ENCODE measurements around the gene WDR33. TPM values are rescaled to one million over a fixed set of nuclear protein-coding genes. Genes with fewer than 3 reads are reported as not detected.

WDR33 gene
- total and polyA plus RNA-seq, 2 of the 4 experiments (the other 2 are of a cell fraction): 19.6 to 41.2 TPM

DNA sequence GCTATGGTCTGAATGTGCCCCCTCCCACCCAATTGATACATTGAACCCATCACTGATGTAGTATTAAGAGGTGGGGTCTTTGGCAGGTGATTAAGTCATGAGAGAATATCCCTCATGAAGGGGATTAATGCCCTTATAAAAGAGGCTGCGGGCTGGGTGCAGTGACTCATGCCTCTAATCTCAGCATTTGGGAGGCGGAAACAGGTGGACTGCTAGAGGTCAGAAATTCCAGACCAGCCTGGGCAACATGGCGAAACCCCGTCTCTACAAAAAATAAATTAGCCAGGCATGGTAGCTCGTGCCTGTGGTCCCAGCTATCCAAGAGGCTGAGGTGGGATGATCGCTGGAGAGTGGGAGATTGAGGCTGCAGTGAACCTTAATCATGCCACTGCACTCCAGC, 32.7 kb upstream of the WDR33 start:
- Histone ChIP-seq H2AK9ac (replicated peaks; ENCODE audit: low read depth, low read length, poor library complexity) (no peak overlapping the region), H3K27me3 (ENCODE audit: control insufficient read depth, insufficient read depth, low read length) (no peaks in the 10 kb centered on the region), H3K4ac (ENCODE audit: low read depth, low read length) (no peak overlapping the region), H3K4me3 (ENCODE audit: insufficient read depth, low read depth, low read length) (no peak overlapping the region), H4K91ac (ENCODE audit: insufficient read depth, low read depth, low read length) (no peak overlapping the region), H3K4me2 (ENCODE audit: low read depth, low read length) (no peak overlapping the region), H3K18ac (ENCODE audit: low read depth, low read length) (no peak overlapping the region), H3K9ac (ENCODE audit: low read depth, low read length) (no peak overlapping the region), H2BK20ac (ENCODE audit: low read depth, low read length) (no peak overlapping the region), H3K23ac (ENCODE audit: low read depth, low read length) (no peak overlapping the region), H3K14ac (replicated peaks; ENCODE audit: low read depth, low read length) (no peak overlapping the region), H4K8ac (ENCODE audit: low read depth in 2 of 2, low read length in 2 of 2) (no peak overlapping the region), H3K9me3 (ENCODE audit: control insufficient read depth, insufficient read depth, low read length) (no peaks in the 10 kb centered on the region), H3K36me3 (ENCODE audit: control insufficient read depth, insufficient read depth, low read length) (peaks cover 15% of the 10 kb centered on the region), H2AFZ (replicated peaks; ENCODE audit: low read length, poor library complexity) (no peak overlapping the region), H2AK5ac (ENCODE audit: low read depth, low read length) (no peak overlapping the region), H2BK120ac (ENCODE audit: low read depth, low read length) (no peak overlapping the region), H2BK5ac (ENCODE audit: low read depth, low read length, poor library complexity, severe bottlenecking) (no peak overlapping the region), H3K79me1 (ENCODE audit: low read depth in 1 of 2, low read length in 2 of 2) (peaks cover 0 to 16% of the 10 kb centered on the region in 2 experiments), H2BK15ac (ENCODE audit: low read depth, low read length) (no peak overlapping the region), H3K9me1 (ENCODE audit: insufficient read depth, low read length) (no peaks in the 10 kb centered on the region; the same call in 1 of the 2 replicates), H4K5ac (ENCODE audit: low read depth, low read length) (no peak overlapping the region), H3K4me1 (ENCODE audit: control insufficient read depth, insufficient read depth, low read length) (no peaks in the 10 kb centered on the region), H3K56ac (ENCODE audit: extremely low read depth, insufficient read depth, low read length) (no peak overlapping the region), H4K20me1 (ENCODE audit: insufficient read depth, low read length) (no peaks in the 10 kb centered on the region), H3K27ac (ENCODE audit: insufficient read depth, low read length) (no peak overlapping the region)
- ATAC-seq (ENCODE audit: low read depth) (no peak), DNase-seq (no peak)
- no peak for TF ChIP-seq CEBPB (IDR thresholded peaks at IDR 0.05; ENCODE audit: low read depth, low read length)
- TF ChIP-seq RCOR1 (IDR thresholded peaks at IDR 0.05; ENCODE audit: insufficient replicate concordance, low read length): no peak
- TF ChIP-seq CHD1 (IDR thresholded peaks at IDR 0.05; ENCODE audit: low read depth, low read length): no peak
- TF ChIP-seq ELK1 (IDR thresholded peaks at IDR 0.05; ENCODE audit: borderline replicate concordance, low read depth, low read length): no peak
- TF ChIP-seq RAD21 (IDR thresholded peaks at IDR 0.05; ENCODE audit: low read length): no peak
- TF ChIP-seq FOS (IDR thresholded peaks at IDR 0.05; ENCODE audit: low read depth, low read length): no peak
- no peak for TF ChIP-seq MAZ (IDR thresholded peaks at IDR 0.05; ENCODE audit: borderline replicate concordance, low read depth, low read length)
- TF ChIP-seq SMC3 (IDR thresholded peaks at IDR 0.05; ENCODE audit: low read depth, low read length): no peak
- TF ChIP-seq, protein P1, sequence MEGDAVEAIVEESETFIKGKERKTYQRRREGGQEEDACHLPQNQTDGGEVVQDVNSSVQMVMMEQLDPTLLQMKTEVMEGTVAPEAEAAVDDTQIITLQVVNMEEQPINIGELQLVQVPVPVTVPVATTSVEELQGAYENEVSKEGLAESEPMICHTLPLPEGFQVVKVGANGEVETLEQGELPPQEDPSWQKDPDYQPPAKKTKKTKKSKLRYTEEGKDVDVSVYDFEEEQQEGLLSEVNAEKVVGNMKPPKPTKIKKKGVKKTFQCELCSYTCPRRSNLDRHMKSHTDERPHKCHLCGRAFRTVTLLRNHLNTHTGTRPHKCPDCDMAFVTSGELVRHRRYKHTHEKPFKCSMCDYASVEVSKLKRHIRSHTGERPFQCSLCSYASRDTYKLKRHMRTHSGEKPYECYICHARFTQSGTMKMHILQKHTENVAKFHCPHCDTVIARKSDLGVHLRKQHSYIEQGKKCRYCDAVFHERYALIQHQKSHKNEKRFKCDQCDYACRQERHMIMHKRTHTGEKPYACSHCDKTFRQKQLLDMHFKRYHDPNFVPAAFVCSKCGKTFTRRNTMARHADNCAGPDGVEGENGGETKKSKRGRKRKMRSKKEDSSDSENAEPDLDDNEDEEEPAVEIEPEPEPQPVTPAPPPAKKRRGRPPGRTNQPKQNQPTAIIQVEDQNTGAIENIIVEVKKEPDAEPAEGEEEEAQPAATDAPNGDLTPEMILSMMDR (conservative IDR thresholded peaks at IDR 0.05; ENCODE audit: low read depth, low read length): no peak
- BruUV-seq (replicated peaks): no TSS peak
- CTCF ChIA-PET: interaction anchor here (0.6 kb wide), 1 partner anchor 575 kb away, joined by 3 read pairs; no protein-coding TSS in a partner anchor
- dilution Hi-C loops (cut with HindIII; ENCODE audit: low sequenced_read_pairs, unreplicated experiment): no loop called here
- intact Hi-C loops (cut with micrococcal nuclease): no loop called here
- POLR2A ChIA-PET (ENCODE audit: unreplicated experiment): no interaction called here
- in situ Hi-C loops (cut with MboI; ENCODE audit: low sequenced_read_pairs): no loop called here
- 100% methylated on average over 2 of the region's 6 CpGs; no CpG with 5 or more reads in 1 of the 2 experiments for WGBS, 2 experiments (ENCODE audit: extremely low coverage in 2 of 2, insufficient read length in 1 of 2)
